ENCODE data around the gene CRACDL. TPM values are rescaled to one million over a fixed set of nuclear protein-coding genes. Genes with fewer than 3 reads are reported as not detected.

CRACDL gene
- total RNA-seq, 1 donor, result 1.6 TPM

DNA sequence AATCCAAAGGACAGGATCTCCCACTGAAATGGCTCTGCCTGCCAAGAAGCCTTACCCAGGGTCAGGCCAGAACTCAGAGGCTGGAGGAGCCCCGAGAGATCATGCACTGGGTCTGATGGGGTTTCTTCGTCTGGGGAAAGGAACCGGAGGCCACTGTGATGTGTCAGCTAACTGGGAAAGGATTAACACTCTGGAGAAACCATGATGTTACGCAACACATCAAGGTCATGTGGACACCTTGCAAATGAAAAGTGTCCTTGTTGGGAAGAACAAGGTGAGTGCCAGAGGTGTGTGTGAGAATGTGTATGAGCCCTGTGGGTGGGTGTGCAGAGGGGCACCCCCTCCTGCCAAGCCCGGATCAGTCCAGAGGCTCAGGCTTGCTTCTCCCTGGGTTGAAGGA is 86.9 kb downstream of the CRACDL start:
- H3K27me3 ChIP-seq (ENCODE audit: insufficient read depth, low read length), result no peaks in the 10 kb centered on the region
- H3K4me1 ChIP-seq (ENCODE audit: insufficient read depth, low read length), result no peaks in the 10 kb centered on the region
- no peaks in the 10 kb centered on the region for H3K9me3 ChIP-seq (ENCODE audit: low read depth, low read length)
- H3K4me3 ChIP-seq (ENCODE audit: low read length), result no peak overlapping the region

DNA sequence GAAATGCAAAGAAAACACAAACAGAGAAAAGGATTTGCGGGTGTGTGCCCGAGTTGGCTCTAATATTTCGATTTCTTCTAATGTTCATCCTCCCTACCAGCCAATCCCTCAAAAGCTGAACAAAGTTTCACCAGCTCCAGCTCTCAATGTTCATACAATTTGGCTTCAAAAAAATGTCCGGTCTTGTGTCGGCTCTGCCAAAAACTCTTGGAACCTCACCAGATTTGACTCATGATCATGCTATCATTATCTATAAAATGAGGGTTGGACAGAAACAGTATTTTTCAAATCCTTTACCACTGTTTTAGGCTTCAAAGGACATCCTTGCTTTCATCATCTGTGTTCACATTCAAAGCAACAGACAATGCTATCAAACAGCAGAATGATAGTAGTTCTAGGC is 88.2 kb downstream of the CRACDL start:
- no peaks in the 10 kb centered on the region for H3K9me3 ChIP-seq (ENCODE audit: low read depth, low read length)
- no peaks in the 10 kb centered on the region for H3K4me1 ChIP-seq (ENCODE audit: insufficient read depth, low read length)
- no peaks in the 10 kb centered on the region for H3K27me3 ChIP-seq (ENCODE audit: insufficient read depth, low read length)
- no peak overlapping the region for H3K4me3 ChIP-seq (ENCODE audit: low read length)

DNA sequence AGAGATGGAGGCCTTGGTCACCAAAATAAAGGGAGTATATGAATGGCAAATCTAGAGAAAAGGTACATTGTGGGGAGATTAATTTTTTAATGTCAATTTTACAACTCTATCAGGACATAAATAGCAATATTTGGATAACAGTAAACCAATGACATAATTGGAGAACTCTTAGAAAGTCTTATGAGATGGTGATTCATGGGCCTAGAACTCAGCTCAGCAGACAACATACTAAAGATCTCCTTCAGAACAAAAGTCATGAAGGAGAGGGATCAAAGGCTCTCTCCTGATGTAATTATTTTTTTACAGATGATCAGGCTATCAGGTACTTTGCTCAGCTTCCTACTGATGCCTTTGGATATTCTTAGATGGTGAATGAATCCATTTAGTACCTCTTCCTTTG is 90.0 kb downstream of the CRACDL start:
- H3K4me1 ChIP-seq (ENCODE audit: insufficient read depth, low read length), result no peaks in the 10 kb centered on the region
- no peak overlapping the region for H3K4me3 ChIP-seq (ENCODE audit: low read length)
- no peaks in the 10 kb centered on the region for H3K9me3 ChIP-seq (ENCODE audit: low read depth, low read length)
- H3K27me3 ChIP-seq (ENCODE audit: insufficient read depth, low read length), result peaks cover 6% of the 10 kb centered on the region

DNA sequence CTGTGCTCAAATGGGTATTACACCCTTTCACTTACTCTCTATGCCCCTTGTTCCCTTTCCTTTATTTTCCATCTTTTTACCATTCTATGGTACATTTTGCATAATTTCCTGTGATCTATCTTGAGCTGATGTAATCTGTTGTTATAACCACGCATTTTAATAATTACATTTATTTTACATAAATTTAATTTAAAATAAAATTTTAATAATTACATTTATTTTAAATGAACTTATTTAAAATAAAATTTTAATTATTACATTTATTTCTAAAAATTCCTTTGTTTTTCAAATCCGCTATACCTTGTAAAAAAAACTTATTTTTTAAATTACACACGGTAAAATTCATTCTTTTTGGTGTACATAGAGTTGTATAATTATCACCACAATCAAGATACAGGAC is 93.9 kb downstream of the CRACDL start:
- H3K27me3 ChIP-seq (ENCODE audit: insufficient read depth, low read length), result peaks cover 6% of the 10 kb centered on the region
- H3K4me1 ChIP-seq (ENCODE audit: insufficient read depth, low read length), result no peaks in the 10 kb centered on the region
- H3K4me3 ChIP-seq (ENCODE audit: low read length), result no peak overlapping the region

DNA sequence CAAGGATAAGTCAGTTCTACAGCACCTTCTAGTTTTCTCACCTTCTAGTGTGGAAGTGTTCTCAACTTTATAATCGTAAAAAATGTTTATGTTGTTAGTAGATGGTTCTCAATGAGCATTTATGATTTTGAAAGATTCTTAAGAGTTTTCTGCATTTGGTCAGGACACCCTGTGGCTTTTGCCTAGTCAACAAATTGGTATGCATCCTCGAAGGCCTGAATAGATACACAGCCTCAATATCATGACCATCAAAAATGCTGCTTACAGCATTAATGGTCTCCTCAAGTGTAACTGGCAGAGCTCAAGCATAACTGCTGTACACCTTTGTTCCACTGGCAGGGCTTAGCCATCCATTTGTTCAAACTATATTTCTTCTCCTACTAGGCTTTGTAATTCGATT is 96.7 kb downstream of the CRACDL start:
- H3K4me1 ChIP-seq (ENCODE audit: insufficient read depth, low read length), result peaks cover 17% of the 10 kb centered on the region
- H3K27me3 ChIP-seq (ENCODE audit: insufficient read depth, low read length), result peaks cover 6% of the 10 kb centered on the region
- H3K9me3 ChIP-seq (ENCODE audit: low read depth, low read length), result no peaks in the 10 kb centered on the region
- H3K4me3 ChIP-seq (ENCODE audit: low read length), result no peak overlapping the region

More for the DNA sequence above, 93.9 kb downstream of the CRACDL start:
- H3K9me3 ChIP-seq (ENCODE audit: low read depth, low read length), result no peaks in the 10 kb centered on the region

DNA sequence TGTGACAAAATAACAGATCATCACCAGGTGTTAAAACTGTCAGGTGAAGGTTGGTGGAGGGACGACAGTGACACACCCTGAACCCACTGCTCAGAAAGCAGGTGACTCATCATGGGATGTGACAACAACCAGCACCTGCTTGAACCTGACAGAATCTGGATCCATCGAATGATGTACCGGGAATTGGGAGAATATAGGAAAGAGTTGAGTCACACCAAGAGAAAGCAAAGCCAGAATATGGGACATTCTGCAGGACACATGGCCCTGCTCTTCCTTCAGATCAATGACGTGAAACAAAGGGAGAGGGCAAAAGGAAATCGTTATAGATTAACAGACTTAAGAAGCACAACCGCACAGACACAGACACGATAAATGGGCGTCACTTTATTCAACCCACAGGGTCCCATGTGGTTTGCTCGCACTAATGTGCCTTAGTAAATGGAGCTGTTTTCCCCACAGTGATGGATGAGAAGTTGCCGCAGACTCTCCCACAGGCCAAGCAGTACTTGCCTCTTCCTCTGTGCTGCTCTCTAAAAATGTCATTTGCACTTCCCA is 100.1 kb downstream of the CRACDL start:
- H3K9me3 ChIP-seq (ENCODE audit: low read depth, low read length), result no peaks in the 10 kb centered on the region
- H3K4me1 ChIP-seq (ENCODE audit: insufficient read depth, low read length), result peaks cover 29% of the 10 kb centered on the region
- H3K27me3 ChIP-seq (ENCODE audit: insufficient read depth, low read length), result no peaks in the 10 kb centered on the region
- no peak overlapping the region for H3K4me3 ChIP-seq (ENCODE audit: low read length)

DNA sequence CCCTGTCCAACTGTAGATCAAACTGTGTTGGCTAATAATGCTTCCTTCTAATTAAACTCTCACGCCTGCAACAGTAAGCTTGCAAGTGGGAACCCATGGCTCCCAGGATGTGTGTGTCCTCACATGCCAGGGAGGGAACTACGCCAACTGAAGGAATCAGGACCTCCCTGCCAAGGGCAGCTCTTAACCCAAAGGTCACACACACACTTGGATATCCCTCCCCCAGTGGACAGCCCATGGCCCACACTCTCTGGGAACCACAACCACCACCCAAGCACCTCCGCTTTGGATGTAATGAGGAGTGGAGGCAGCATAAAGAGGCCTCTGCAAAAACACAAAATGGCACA is 102.1 kb downstream of the CRACDL start:
- Histone ChIP-seq H3K4me1 (ENCODE audit: insufficient read depth, low read length) (peaks cover 43% of the 10 kb centered on the region), H3K27me3 (ENCODE audit: insufficient read depth, low read length) (no peaks in the 10 kb centered on the region), H3K4me3 (ENCODE audit: low read length) (no peak overlapping the region), H3K9me3 (ENCODE audit: low read depth, low read length) (no peaks in the 10 kb centered on the region)

DNA sequence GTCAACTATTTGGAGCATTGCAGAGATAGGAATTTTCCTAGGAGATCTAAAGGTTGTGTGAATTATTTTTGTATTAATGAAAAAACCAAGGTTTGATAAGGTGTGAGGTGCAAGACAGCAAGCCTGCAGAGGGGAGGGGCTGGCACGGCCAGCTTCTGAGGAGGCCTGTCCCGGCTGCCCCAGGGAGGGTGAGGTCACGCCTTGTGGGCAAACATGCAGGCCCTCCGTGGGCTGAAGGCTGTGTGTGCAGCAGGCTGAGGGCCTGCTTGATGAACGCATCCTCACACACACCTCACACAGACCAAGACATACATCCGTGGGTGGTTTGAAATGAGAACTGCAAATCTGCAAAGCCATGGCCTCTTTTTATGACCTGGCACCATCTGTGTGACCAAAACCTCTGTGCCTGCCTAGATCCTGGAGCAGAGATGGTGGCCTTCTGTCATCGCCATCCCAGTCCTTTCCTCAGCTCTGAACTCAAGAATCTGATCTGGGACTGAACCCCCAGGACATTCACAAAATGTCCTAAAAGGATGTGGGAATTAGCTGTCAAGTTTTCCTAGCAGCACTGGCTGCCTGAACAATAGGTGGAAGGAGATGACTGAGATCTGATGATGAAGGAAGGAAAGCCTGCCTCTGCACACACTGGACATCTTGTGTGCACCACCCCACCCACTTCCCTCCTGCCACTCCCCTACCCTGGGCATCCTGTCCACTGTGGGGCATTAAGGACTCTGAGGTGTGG is 102.7 kb downstream of the CRACDL start:
- H3K4me1 ChIP-seq (ENCODE audit: insufficient read depth, low read length), result peaks cover 48% of the 10 kb centered on the region
- no peaks in the 10 kb centered on the region for H3K9me3 ChIP-seq (ENCODE audit: low read depth, low read length)
- H3K27me3 ChIP-seq (ENCODE audit: insufficient read depth, low read length), result no peaks in the 10 kb centered on the region
- H3K4me3 ChIP-seq (ENCODE audit: low read length), result no peak overlapping the region

DNA sequence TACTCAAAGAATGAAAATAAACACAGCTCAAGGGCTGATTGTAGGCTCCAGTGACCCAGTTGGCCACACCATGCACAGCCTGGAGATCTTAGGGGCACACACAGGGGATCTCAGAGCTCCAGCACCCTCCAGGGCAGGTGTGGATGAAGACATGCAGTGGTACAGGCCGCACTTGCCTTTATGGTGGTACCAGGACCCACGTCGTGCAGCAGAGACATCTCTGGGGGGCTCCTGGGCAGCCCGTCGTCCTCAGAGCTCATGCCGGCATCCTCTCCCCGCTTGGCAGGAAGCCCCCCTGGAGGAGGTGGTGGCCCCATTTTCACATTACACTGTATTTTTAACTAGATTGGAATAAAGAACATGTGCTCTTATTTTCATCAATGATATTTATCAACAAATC is 103.9 kb downstream of the CRACDL start:
- no peaks in the 10 kb centered on the region for H3K9me3 ChIP-seq (ENCODE audit: low read depth, low read length)
- H3K27me3 ChIP-seq (ENCODE audit: insufficient read depth, low read length), result no peaks in the 10 kb centered on the region
- no peak overlapping the region for H3K4me3 ChIP-seq (ENCODE audit: low read length)
- H3K4me1 ChIP-seq (ENCODE audit: insufficient read depth, low read length), result peaks cover 55% of the 10 kb centered on the region

DNA sequence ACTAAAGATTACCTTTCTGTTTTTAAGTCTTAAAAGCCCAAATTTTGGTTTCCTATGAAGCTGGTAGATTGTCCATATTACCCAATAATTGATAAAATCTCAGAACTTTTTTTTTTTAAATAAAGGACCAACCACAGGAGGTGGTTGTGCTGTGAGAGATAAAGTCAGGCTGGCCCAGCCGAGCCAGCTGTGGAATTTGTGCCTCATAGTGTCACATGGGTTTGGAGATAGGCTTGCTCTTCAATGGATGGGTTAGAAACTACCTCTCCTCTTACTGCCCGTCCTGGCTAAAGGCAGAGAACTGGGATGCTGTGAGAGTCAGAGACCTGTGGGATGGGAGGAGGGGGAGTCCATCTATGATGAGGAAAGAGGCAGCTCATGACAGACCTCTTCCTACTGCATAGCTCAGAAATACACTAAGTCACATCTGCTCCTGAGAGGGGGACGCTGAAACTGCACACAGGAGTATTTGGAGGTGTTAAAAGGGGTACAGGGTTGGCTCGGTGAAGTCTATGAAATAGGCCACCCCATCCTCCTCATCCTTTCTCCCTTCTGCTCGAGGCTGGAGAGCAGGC is 105.4 kb downstream of the CRACDL start:
- no peaks in the 10 kb centered on the region for H3K27me3 ChIP-seq (ENCODE audit: insufficient read depth, low read length)
- H3K4me3 ChIP-seq (ENCODE audit: low read length), result no peak overlapping the region
- peaks cover 44% of the 10 kb centered on the region for H3K4me1 ChIP-seq (ENCODE audit: insufficient read depth, low read length)

DNA sequence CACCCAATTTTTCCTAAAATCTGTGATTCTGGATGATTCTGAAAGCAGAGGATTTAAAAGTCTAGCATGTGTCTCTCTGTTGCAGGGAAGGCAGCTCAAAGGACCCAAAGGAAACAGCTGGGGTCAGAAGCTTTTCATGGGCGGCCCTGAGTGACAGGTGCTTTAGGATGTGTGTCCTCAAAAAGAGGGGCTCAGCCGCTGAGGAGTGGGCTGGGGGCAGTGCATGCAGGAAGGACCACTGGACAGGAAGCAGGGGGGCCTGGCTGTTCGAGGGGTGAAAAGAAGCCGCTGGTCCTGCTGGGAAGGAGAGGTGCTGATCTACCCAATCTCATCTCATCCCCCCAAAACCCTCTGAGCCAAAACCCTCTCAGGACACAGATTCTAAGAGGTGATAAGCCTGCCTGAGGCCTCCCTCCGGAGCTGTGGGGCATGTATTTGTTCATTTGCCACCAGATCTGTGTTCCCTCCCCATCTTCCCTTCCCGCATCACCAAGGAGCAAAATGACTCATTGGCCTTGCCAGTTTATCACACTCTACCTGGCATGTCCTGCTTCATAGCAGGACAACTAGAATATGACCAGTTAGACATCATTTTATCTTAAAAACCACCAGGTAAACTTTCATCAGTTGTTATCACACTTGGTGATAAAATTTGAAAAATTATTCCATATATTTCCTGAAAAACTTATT is 106.3 kb downstream of the CRACDL start:
- Histone ChIP-seq H3K27me3 (ENCODE audit: insufficient read depth, low read length) (no peaks in the 10 kb centered on the region), H3K9me3 (ENCODE audit: low read depth, low read length) (no peaks in the 10 kb centered on the region), H3K4me3 (ENCODE audit: low read length) (no peak overlapping the region), H3K4me1 (ENCODE audit: insufficient read depth, low read length) (peaks cover 49% of the 10 kb centered on the region)

More for the DNA sequence above, 105.4 kb downstream of the CRACDL start:
- H3K9me3 ChIP-seq (ENCODE audit: low read depth, low read length), result no peaks in the 10 kb centered on the region

DNA sequence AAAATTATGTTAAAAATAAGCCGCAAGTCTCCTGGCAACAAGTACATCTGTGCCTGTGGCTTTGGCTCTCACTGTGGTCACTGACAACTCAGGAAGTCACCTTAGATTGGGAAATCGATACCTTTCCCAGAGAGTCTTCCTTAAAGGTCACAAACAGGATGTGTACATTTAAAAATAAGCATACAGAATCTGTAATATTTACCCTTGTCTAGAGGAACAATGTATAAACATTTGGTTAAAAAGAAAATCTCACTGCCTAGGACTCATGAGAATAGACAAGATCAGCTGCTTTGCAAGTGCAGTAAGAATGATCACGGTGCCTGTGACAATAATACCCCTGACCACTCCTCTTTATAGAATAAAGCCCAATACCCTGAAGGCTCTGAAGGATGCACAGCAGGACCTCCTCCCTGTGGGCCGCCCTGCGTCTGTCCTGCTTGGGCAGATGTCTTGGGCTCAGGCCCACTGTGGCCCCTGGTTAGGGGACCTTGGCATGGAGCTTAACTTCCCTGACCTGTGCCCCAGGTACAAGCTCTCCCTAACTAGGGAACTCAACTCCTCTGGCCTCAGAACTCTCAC is 107.1 kb downstream of the CRACDL start:
- Histone ChIP-seq H3K4me3 (ENCODE audit: low read length) (no peak overlapping the region), H3K4me1 (ENCODE audit: insufficient read depth, low read length) (peaks cover 54% of the 10 kb centered on the region), H3K27me3 (ENCODE audit: insufficient read depth, low read length) (no peaks in the 10 kb centered on the region), H3K9me3 (ENCODE audit: low read depth, low read length) (no peaks in the 10 kb centered on the region)

DNA sequence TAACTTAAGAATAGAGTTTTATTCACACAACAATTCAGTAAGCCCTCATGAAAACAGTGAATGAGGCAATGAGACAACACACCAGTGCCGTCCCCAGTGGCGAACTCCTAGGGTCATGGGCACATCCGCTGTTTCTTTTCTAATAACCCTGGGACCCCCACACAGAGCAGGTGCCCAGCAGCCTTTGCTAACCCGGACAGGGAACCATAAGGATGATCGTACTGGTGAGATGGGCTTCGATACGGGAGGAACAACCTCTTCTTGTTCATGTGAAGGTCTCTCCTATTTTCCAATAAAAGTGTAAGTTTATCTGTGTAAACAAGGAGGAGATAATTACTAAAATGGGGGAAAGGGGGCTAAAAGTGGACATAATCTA is 107.7 kb downstream of the CRACDL start:
- H3K4me1 ChIP-seq (ENCODE audit: insufficient read depth, low read length), result peaks cover 54% of the 10 kb centered on the region
- no peaks in the 10 kb centered on the region for H3K27me3 ChIP-seq (ENCODE audit: insufficient read depth, low read length)
- H3K4me3 ChIP-seq (ENCODE audit: low read length), result no peak overlapping the region
- no peaks in the 10 kb centered on the region for H3K9me3 ChIP-seq (ENCODE audit: low read depth, low read length)

DNA sequence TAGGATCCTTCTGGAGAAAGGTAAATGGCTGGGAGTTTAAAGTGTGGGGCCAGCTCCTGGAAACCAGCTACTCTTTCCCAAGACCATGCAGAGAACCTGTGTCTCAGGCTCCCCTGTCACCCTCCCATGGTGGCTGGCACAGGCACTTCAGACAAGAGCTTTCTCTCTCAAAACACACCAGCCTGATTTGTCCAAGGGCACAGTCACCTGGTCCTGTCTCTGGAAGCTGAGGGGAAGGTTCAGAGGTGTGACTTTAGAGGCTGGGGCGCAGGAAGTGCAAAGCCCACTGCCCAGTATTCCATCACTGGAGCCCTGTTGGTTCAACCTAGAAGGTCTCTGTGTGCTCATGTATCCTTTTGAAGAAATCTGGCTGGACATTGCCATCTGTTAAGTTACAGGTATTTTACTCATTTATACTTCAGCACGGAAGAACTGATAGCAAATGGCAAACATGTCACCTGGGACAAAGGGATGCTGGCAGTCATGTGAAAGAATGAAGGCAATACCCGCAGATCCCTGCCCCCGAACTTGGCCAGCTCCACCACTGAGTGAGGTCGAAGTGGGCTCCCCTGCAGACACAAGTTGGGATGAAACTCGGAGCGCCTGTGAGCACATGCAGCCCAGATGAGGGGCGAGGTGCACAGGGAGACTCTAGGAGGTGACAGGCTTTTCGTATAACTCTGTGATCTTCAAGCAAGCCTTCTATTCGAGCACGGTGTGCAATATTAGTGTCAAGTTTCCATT is 108.2 kb downstream of the CRACDL start:
- no peaks in the 10 kb centered on the region for H3K27me3 ChIP-seq (ENCODE audit: insufficient read depth, low read length)
- H3K4me1 ChIP-seq (ENCODE audit: insufficient read depth, low read length), result peaks cover 56% of the 10 kb centered on the region
- H3K9me3 ChIP-seq (ENCODE audit: low read depth, low read length), result no peaks in the 10 kb centered on the region
- H3K4me3 ChIP-seq (ENCODE audit: low read length), result no peak overlapping the region

DNA sequence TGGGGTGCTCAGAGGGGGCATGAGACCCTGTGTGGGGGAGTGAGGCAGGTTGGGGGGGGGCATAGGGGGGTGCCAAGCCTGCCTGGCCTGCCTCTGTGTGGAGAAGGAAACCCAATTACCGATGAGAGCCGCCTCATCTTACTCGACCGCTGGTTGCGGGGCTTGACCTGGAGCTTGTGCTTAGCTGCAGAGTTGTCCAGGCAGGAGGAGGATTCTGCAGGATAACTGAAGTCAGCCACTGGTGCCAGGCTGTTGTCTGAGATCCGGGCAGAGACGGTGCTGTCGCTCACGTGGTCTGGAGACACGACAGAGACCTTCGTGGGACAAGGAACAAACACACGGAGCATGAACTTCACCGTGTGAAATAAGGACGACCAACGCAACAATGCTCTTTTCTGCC is 109.2 kb downstream of the CRACDL start:
- no peak overlapping the region for H3K4me3 ChIP-seq (ENCODE audit: low read length)
- H3K27me3 ChIP-seq (ENCODE audit: insufficient read depth, low read length), result no peaks in the 10 kb centered on the region
- peaks cover 63% of the 10 kb centered on the region for H3K4me1 ChIP-seq (ENCODE audit: insufficient read depth, low read length)
- no peaks in the 10 kb centered on the region for H3K9me3 ChIP-seq (ENCODE audit: low read depth, low read length)

Measured in mononuclear cell (primary cell).